ENCODE data around the gene KLHL25.
A peak's percentile ranks its signal among the peaks of the same experiment; 100 is the strongest.
"Not testable (repeated sequence)": the region's sequence is repeated elsewhere in the genome, so short reads cannot be mapped to it uniquely, and the experiment has no call there.

Gene KLHL25

GRCh38 chr15:85794598-85795336, at the start of gene KLHL25:
Gene KLHL25, minus strand, starts transcription at chr15:85794925. Its CDS starts 25,115 bp downstream, at chr15:85769810.
- peak; percentile 27 for DNase-seq

- DNase-seq: no peak
Observed at GRCh38 chr15:85840802-85841152, 46.1 kb upstream of the KLHL25 start.

- DNase-seq: peak; percentile 67
Observed at GRCh38 chr15:85840079-85840801, 45.5 kb upstream of the KLHL25 start.

- no peak for DNase-seq
Observed at GRCh38 chr15:85839643-85840042, 44.9 kb upstream of the KLHL25 start.

GRCh38 chr15:85838655-85839054, 43.9 kb upstream of the KLHL25 start:
- no peak for DNase-seq

GRCh38 chr15:85837881-85838280, 43.2 kb upstream of the KLHL25 start:
- DNase-seq: no peak

GRCh38 chr15:85837011-85837433, 42.3 kb upstream of the KLHL25 start:
- no peak for DNase-seq

GRCh38 chr15:85834651-85835050, 39.9 kb upstream of the KLHL25 start:
- DNase-seq: no peak

GRCh38 chr15:85832394-85832793, 37.7 kb upstream of the KLHL25 start:
- no peak for DNase-seq

GRCh38 chr15:85831415-85832113, 36.8 kb upstream of the KLHL25 start:
- DNase-seq: no peak

GRCh38 chr15:85829754-85830153, 35.0 kb upstream of the KLHL25 start:
- not testable (repeated sequence) for DNase-seq

GRCh38 chr15:85828874-85829273, 34.1 kb upstream of the KLHL25 start:
- no peak for DNase-seq

GRCh38 chr15:85828126-85828525, 33.4 kb upstream of the KLHL25 start:
- DNase-seq: no peak

GRCh38 chr15:85826756-85827515, 32.2 kb upstream of the KLHL25 start:
- no peak for DNase-seq

GRCh38 chr15:85825719-85826118, 31.0 kb upstream of the KLHL25 start:
- no peak for DNase-seq

- no peak for DNase-seq
Observed at GRCh38 chr15:85825118-85825517, 30.4 kb upstream of the KLHL25 start.

- no peak for DNase-seq
Observed at GRCh38 chr15:85821545-85821944, 26.8 kb upstream of the KLHL25 start.

- no peak for DNase-seq
Observed at GRCh38 chr15:85819938-85820337, 25.2 kb upstream of the KLHL25 start.

- DNase-seq: no peak
Observed at GRCh38 chr15:85813234-85813633, 18.5 kb upstream of the KLHL25 start.

GRCh38 chr15:85810075-85810474, 15.3 kb upstream of the KLHL25 start:
- no peak for DNase-seq

- no peak for DNase-seq
Observed at GRCh38 chr15:85805420-85805819, 10.7 kb upstream of the KLHL25 start.

GRCh38 chr15:85804481-85805170, 9.9 kb upstream of the KLHL25 start:
- no peak for DNase-seq

Measured in cortex of kidney (tissue), 1 donor.